Testis (tissue), 2 donors: ENCODE measurements around the gene CR1L.

Experiments used
- CTCF ChIP-seq, 3 experiments: fragments of 450-650 bp in 2 of 3; fragments of 200-600 bp in 1 of 3; sonication (generic) in 1 of 3; IDR thresholded peaks; one replicate each; pipeline ENCODE4 v1.5.1; 2016 to 2019; ENCODE audit warnings: antibody characterized with exemption in 3 of 3, mild to moderate bottlenecking in 2 of 3, moderate library complexity in 1 of 3
- POLR2A ChIP-seq: fragments of 450-650 bp; IDR thresholded peaks from one replicate; pipeline ENCODE4 v1.6.1; 2017; ENCODE audit warnings: antibody characterized with exemption, mild to moderate bottlenecking, moderate library complexity

GRCh38 chr1:207691010-207691409 lies 46.1 kb downstream of the CR1L start:
- no peak for TF ChIP-seq CTCF (IDR thresholded peaks at IDR 0.05)
- no peak for TF ChIP-seq POLR2A
